HL-60 (cell line): ENCODE measurements around the gene JPH3.

Experiments used
- GABPA ChIP-seq: IDR thresholded peaks from 2 replicates; pipeline ENCODE4 v1.6.1; 2012; ENCODE audit warnings: low read depth
- POLR2AphosphoS5 ChIP-seq: IDR thresholded peaks from 2 replicates; pipeline ENCODE4 v1.6.1; 2012; ENCODE audit warnings: low read depth
- SPI1 ChIP-seq: IDR thresholded peaks from 2 replicates; pipeline ENCODE4 v1.6.1; 2012; ENCODE audit warnings: low read depth, mild to moderate bottlenecking, borderline replicate concordance
- TF ChIP-seq, protein P1 (sequence below): IDR thresholded peaks from one replicate; pipeline ENCODE4 v1.5.1; 2011; ENCODE audit warnings: low read length, control low read depth, inconsistent platforms; ENCODE audit not compliant: insufficient read depth
- TF ChIP-seq, protein P2 (sequence below): IDR thresholded peaks from 2 replicates; pipeline ENCODE4 v1.6.1; 2012; ENCODE audit warnings: low read depth; ENCODE audit not compliant: insufficient replicate concordance

DNA sequence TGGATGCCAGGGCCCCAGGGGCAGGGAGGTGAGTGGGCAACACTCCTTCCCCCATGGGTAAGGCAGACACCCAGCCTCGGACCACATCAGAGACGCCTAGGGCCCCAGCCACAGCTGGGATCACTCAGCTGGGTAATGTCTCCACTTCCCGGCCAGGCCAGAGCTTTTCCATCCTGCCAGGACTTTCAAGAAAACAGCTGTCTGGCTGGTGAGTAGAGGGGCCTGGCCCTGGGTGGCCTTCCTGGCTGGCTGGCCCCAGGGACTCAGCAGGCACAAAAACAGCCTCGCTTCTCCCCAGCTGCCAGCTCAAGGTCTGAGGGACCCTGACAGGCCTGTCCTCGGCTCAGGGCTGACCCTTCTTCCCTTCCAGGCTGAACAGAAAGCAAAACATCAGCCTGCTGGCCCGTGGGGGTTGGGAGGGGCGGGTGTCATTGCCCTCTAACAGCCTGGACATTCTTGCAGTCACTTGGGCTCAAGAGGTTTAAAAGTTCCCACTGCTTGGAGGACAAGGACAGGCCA is 45.3 kb upstream of the JPH3 start:
- TF ChIP-seq, protein P1, sequence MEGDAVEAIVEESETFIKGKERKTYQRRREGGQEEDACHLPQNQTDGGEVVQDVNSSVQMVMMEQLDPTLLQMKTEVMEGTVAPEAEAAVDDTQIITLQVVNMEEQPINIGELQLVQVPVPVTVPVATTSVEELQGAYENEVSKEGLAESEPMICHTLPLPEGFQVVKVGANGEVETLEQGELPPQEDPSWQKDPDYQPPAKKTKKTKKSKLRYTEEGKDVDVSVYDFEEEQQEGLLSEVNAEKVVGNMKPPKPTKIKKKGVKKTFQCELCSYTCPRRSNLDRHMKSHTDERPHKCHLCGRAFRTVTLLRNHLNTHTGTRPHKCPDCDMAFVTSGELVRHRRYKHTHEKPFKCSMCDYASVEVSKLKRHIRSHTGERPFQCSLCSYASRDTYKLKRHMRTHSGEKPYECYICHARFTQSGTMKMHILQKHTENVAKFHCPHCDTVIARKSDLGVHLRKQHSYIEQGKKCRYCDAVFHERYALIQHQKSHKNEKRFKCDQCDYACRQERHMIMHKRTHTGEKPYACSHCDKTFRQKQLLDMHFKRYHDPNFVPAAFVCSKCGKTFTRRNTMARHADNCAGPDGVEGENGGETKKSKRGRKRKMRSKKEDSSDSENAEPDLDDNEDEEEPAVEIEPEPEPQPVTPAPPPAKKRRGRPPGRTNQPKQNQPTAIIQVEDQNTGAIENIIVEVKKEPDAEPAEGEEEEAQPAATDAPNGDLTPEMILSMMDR, result no peak
- TF ChIP-seq POLR2AphosphoS5, result no peak
- TF ChIP-seq, protein P2, sequence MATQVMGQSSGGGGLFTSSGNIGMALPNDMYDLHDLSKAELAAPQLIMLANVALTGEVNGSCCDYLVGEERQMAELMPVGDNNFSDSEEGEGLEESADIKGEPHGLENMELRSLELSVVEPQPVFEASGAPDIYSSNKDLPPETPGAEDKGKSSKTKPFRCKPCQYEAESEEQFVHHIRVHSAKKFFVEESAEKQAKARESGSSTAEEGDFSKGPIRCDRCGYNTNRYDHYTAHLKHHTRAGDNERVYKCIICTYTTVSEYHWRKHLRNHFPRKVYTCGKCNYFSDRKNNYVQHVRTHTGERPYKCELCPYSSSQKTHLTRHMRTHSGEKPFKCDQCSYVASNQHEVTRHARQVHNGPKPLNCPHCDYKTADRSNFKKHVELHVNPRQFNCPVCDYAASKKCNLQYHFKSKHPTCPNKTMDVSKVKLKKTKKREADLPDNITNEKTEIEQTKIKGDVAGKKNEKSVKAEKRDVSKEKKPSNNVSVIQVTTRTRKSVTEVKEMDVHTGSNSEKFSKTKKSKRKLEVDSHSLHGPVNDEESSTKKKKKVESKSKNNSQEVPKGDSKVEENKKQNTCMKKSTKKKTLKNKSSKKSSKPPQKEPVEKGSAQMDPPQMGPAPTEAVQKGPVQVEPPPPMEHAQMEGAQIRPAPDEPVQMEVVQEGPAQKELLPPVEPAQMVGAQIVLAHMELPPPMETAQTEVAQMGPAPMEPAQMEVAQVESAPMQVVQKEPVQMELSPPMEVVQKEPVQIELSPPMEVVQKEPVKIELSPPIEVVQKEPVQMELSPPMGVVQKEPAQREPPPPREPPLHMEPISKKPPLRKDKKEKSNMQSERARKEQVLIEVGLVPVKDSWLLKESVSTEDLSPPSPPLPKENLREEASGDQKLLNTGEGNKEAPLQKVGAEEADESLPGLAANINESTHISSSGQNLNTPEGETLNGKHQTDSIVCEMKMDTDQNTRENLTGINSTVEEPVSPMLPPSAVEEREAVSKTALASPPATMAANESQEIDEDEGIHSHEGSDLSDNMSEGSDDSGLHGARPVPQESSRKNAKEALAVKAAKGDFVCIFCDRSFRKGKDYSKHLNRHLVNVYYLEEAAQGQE, result no peak
- no peak for TF ChIP-seq GABPA
- no peak for TF ChIP-seq SPI1
